ENCODE data around the gene GREM1.

GREM1 gene

DNA sequence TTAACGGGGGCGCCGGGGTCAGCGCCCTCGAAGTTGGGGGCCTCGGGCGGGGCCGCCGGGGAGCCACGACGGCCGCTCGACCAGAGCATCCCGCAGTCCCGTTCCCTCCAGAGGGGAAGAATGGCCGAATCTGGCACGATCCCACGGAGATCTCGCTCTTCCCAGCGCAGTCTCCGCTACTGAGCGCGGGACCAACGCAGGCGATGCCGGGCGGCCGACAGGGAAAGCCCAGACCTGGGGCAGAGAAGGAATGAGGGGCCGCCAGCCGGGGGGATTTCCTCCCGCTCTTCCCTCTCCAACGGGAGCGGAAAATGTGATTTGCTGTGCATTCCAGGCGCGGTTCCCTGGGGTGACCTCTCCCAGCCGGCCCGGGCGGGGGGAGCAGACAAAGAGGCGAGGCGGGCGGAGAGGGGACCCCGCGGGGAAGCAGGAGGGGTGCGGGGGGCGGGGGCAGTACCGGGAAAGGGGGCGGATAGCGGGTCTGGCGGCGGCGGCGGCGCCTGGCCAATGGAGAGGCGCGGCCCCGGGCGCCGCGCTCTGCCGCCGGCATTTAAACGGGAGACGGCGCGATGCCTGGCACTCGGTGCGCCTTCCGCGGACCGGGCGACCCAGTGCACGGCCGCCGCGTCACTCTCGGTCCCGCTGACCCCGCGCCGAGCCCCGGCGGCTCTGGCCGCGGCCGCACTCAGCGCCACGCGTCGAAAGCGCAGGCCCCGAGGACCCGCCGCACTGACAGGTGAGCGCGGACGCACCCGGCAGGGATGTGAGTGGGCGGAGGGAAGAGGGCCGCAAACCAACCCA, at the start of gene GREM1:
TSS of gene GREM1 (plus strand) at position 579 of the 801 bp plus-strand sequence. CDS start 12,687 bp downstream, outside the sequence.
- DNase-seq (ENCODE audit: low read depth in 2 of 3, low spot score in 1 of 3) = no peak

DNA sequence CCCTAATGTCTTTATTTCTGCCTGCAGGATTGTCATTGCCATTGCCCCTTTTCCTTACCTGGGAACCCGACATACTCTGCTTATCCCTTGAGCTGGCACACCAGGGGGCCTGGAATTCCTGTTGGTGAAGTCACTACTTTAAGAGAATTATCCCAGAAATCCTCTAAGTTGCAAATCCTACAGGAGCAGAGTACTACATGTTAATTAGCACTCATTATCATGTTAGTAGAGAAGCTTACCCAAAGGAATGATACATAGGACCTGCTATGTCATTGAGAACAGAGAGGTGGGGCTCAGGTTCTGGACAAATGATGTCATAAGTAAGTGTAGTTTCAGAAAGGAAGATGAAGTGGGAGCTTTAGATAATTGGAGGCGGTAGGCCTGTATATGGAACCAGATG, 48.9 kb upstream of the GREM1 start:
- no peak for DNase-seq (ENCODE audit: low read depth in 2 of 3, low spot score in 1 of 3)

DNA sequence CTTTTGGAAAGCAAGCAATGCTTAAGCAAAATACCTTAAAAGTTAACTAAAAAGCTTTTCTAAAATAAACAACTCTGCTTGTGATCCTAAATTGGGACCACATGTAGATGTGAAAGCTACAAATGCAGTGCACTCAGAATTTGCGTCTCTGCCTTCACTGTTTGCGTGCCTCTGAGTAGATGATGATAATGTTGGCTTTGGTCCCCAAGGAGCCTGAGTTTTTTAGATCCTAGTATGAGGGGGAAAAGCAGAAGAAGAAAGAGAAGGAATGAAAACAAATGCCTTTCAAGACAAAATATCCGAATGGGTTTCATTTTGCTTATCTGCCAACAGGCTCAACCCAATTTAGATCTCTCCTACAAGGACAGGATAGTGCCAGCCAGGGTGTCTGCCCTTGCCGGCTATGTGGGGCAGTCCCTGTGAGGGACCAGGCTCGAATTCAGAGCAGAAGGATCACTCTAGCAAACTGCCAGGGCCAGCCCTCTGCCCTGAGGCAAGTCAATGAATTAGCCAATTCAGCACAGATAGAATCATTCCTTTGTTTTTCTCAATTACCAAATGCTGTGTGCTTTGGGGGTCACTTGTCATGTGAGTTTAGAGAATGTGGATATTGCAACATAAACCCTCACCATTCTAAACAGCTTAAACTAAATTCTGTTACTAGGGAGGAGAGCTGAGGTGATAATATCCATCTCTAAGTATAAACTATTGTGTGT, 47.8 kb upstream of the GREM1 start:
- DNase-seq (ENCODE audit: low read depth in 2 of 3, low spot score in 1 of 3) = no peak

DNA sequence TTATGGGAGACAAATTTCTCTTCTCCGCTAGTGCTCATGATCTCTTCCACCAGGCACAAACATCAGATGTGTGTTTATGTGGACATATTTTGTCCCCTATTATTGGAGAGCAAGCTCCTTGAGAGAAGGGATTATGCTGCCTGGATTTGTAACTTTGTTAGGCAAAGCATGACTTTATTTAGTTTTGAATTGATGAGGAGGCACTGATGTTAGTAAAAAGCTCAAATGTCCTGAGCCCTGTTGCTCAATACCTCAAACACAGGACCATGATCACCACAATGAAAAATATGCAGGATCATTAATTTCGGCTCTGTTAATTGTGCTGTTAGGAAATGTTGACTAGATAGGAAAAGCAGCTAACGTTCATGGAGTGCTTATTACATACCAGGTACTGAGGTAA, 47.2 kb upstream of the GREM1 start:
- DNase-seq (ENCODE audit: low read depth in 2 of 3, low spot score in 1 of 3) = no peak

DNA sequence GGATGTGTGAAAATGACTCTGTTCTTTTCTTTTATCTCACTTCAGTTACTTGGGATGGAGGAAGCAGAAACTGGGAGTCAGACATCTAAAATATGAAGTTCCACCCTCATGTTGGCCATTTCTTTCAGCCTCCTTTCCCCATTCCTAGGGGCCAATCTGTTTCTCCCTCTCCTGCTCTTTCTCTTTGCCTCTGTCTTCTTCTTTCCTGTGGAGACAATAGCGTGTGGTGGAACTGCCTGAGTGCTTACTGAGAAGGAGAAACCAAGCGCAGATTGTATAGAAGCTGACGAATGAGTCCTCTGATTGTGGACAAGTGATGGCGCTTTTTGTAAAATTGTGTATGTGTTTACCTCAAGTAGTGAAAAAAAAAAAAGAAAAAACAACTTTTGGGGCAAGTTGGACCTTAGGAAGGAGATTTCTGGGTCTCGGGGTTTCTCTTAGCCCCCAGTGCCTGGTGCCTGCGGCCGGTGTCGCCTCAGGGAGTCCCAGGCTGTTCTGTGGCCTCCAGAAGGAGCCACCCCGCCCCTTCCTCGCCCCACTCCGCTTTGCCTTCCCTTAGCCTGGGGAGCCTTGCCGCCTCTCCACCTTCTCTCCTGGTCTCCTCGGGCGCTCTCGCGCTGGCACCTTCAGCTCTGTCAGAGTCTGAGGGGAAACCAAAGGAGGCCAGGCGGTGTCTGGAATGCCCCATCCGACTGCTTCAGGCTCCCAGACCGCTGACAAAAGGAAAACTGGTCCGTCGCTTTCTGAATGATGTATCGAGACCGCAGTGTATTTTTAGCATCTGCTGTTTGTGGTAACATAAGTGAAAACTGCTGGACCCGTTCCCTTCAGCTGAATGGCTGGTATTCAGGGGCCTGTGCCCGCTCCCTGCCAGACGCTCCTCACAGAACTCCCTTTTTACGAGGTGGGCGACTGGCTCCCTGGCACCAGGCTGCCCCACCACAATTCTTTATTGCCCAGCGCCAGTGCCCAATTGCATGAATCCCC, 46.2 kb upstream of the GREM1 start:
- no peak for DNase-seq (ENCODE audit: low read depth in 2 of 3, low spot score in 1 of 3)

DNA sequence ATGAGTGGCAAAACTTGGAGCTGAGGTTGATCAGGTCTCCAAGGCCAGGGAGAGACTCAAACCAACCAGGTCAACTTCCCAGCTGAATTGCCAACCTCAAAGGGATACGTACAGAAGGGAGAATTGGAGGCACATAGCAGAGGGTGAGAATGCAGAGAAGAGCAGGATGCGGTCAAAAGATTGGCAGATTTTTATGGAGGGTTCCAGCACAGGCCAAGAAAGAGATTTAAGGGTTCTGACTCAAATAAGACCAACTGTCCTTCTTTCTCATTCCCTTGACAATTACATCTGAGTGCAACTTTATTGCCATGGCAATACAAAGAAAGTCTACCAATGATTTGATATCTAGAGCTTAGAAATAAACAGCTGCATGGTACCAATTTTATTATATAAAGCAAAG, 43.1 kb upstream of the GREM1 start:
- no peak for DNase-seq (ENCODE audit: low read depth in 2 of 3, low spot score in 1 of 3)

DNA sequence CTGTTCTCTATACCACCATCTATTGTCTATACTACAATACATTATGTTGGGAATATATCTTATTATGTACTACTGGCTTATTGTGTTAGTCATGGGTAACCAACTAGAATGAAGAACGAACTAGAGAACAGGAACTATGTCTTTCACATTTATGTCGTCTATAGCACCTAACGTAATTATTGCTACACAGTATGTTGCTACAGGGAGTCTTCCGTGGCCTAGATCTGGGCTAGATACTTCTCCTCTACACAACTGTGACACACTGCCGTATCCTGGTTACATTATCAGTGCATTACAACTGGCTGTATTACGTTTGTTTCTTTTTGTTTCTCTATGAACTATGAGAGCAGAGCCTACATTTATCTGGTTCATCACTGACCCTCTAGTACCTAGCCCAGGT, 42.3 kb upstream of the GREM1 start:
- no peak for DNase-seq (ENCODE audit: low read depth in 2 of 3, low spot score in 1 of 3)

DNA sequence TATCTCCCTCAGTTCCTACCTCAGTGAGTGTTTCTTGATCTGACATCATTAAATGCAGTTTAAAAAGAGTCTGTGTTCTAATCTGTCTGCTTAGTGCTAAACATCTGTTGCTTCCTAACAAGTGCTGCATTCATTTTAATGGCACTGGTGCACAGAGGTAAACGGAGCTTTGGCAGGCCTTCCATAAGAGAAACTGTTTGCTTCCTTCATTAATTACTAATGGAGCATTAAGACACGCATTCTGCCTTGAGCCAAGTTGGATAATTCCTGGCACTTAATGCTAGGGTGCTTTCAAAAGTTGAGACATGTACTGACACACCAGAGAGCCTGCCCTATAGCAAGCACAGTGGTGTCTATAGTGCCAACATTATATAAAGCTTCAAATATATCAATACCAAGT, 41.6 kb upstream of the GREM1 start:
- DNase-seq (ENCODE audit: low read depth in 2 of 3, low spot score in 1 of 3) = no peak

DNA sequence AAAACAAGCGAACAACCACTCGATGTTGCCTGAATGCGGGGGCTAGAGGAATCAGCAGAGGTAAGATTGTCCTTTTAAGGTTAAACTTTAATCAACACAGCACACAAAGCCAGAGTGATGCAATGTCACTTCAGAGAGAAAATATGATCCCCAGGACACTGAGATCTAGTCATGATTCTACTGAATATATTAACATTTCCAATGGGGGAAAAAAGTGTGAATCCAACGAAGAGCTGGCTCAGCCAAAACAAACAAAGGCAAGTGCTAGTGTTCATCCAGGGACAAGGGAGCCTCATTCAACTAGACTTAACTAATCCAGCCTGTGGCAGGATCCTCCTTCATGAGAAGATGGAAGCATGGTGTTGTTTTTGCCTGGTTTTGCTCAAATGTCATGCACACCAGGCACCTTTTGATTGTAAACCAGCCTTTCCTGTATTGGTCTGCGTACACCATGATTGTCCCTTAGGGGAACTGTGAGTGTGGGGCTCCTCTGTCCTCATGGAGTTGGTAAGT, 40.5 kb upstream of the GREM1 start:
- DNase-seq (ENCODE audit: low read depth in 2 of 3, low spot score in 1 of 3) = no peak

DNA sequence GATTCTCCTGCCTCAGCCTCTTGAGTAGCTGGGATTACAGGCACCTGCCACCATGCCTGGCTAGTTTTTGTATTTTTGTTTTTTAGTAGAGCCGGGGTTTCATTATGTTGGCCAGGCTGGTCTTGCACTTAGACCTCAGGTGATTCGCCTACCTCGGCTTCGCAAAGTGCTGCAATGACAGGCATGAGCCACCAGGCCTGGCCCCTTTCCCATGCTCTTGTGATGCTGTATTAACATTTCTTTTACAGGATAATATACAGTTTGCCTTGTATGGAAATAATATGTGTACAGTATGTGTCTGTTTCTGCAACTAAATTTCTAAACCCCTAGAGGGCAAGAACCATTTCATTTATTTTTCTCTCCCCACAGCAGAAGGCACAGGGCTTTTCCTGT, 38.5 kb upstream of the GREM1 start:
- DNase-seq (ENCODE audit: low read depth in 2 of 3, low spot score in 1 of 3) = no peak

DNA sequence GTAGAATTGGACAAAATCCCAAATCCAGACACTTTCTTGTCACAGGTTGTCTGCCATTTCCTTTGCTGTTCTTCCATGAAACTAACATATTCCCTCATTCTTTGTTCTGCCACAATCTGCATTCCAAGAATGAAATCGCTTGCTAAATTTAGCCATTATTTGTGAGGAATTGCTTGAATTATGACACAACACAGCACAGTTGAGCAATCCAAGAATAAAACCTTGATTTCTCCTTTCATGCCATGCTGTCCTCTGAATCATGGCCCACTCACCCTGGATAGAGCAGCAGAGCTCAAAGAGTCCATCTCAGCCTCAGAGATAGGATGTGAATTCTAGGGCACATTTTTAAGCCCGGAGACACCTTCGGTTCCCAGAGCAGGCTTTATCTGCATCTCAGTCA, 35.2 kb upstream of the GREM1 start:
- DNase-seq (ENCODE audit: low read depth in 2 of 3, low spot score in 1 of 3) = no peak

DNA sequence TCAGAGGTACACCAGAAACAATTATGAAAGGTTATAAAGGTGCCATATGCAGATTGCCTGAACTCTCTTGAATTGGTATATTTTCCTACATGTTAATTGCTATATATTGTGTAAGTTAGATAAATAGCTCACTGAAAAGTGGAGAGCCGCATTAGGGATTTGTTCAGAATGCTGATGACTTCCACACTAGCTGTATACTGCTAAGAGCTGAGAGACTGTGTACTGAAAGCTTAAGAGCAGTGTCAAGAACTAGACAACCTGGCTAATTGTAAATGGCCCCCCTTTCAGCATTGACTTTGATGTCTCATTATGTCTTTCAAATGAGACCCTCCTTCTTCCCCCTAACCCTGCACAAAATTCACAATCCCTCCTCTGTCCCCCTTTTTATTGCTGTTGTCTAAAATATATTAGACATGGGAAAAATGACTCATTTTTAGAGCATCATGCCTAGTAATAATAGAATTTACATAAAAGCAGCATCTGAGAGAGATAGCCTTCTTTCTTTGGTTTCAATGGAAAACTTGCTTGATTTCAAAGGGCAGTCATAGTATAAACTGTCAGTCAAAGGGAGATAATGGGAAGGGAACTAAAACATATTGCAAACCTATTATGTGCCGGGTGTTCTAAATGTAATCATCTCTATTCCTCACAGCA, 34.7 kb upstream of the GREM1 start:
- no peak for DNase-seq (ENCODE audit: low read depth in 2 of 3, low spot score in 1 of 3)

DNA sequence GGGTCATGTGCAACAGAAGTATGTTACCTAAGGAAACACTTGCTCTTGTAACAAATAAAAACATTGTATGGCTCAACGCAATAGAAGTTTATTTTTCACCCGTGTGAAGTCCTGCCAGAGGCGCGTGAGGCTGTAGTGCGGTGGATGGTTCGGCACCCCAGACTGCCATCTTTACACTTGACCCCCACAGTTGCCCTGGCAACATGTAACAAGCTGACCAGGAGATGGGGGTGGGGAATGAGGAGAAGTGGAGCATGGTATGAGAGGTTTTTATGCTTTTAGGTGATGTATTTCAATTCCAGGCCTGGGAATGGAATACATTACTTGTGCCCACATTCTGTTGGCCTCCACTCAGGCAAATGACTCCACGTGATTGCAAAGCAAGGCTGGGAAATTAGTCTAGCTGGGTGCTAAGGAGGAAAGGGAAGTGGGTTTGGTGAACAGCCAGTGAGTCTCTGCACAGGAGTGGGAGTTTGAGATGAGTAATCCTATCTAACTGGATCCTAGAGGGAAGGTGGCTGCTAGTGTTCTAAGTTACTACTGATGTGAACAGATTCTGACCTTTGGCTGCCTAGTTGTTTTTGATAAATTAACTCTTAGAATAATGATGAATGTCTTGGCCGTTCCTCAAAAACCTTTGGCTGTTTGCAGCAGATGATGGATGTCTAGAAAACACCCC, 33.8 kb upstream of the GREM1 start:
- DNase-seq (ENCODE audit: low read depth in 2 of 3, low spot score in 1 of 3) = no peak

DNA sequence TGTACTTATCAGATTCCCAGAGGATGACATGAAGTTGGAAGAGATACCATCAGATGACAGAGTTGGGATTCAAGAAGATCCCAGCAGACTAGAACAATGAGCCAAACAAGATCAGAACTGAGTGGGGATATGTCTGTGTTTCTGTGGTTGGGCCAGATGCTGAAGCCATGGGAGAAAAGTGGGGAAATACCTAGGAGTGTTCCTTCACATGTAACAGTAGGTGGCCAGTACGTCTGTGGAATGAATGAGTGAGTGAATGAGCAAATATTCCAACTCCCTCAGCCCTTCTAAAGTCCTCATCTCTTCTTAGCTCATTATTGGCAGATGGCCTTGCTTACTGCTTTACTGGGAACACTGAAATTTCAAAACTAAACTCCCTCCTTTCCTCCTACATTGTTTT, 32.2 kb upstream of the GREM1 start:
- no peak for DNase-seq (ENCODE audit: low read depth in 2 of 3, low spot score in 1 of 3)

DNA sequence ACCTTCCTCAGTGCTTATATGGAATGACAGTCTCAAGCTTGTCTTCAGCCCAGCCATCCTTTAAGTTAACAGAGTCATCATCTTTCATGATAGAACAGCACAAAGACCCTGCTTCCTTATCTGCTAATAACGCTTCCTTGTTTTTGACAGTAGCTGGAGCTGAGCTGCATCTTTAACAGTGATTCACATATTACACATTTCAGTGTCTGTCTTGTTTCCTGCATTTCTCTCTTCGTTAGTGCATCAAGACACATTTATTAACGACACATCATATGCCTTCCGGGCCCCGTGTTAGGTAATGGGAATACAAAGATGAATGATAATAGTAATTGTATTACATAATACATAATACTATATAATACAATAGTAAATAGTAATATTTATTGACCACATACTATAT, 30.2 kb upstream of the GREM1 start:
- no peak for DNase-seq (ENCODE audit: low read depth in 2 of 3, low spot score in 1 of 3)

DNA sequence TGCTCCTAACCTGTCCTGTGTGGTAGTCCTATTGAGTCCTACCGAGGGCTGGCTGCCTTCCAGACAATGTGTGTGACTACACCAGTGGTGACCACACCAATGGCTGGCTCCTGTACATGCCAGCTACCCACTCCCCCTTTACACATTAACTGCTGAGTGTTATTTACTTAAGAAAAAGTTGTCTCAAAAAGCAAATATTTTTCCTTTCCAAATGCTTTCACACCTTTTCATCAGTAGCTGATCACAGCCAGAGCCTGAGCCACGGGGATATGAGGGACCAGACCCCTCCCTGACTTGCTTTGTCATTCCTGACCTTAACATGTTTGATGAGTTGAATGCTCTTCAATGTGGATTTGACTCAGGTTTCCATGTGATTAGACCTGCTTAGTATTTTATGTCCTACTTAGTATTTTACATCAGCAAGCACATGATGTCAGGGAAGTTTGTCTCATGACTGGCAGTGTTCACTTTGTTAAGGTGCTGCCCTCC, 29.6 kb upstream of the GREM1 start:
- no peak for DNase-seq (ENCODE audit: low read depth in 2 of 3, low spot score in 1 of 3)

DNA sequence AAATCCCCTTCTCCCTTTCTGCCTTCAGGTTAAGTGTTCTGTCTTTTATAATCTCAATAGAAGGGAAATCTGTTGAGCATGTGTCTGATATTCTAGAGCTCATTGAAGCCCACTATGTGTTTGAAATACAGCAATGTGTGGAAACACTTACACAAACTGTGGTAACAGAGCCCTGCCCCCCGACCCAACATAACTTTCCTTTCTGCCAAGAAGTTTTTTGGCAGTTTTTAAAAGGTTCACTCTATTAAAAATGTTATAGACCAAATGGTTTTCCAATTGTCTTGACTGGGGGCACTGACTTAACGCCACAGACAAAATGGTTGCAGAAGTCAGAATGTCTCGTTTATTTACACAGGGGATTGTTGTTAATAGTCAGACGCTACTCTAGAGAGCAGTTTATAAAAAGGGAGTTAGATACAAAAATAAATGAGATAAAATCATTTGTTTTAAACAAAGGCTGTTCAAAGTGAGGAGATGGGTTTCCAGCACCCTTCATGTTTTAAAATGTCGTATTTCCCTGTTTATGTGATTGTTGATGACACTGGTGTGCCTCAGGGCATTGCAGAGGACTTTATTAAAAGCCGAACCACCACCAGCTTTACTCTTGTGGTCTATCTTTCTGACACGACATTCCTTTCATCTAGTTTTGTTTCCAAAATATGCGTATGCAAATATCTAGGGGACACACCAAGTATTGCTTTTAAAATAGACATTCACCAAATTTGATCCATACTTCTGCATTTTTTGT, 26.7 kb upstream of the GREM1 start:
- no peak for DNase-seq (ENCODE audit: low read depth in 2 of 3, low spot score in 1 of 3)

DNA sequence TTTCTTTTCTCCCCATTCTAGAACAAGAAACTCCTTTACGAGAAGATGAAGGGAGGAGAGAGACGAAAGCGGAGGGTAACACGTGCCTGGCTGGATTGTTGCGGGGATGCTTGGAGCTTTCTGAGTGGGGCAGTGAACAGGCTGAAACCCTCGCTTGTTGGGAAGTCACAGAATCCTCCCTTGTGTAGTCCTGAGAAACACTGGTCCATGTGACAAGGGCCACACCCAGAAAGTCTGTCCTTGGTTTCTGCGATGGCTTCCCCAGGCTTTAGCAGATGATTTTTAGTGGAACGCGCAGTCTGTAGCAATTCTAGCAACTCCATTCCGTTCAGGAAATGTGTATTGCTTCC, 26.1 kb upstream of the GREM1 start:
- no peak for DNase-seq (ENCODE audit: low read depth in 2 of 3, low spot score in 1 of 3)

DNA sequence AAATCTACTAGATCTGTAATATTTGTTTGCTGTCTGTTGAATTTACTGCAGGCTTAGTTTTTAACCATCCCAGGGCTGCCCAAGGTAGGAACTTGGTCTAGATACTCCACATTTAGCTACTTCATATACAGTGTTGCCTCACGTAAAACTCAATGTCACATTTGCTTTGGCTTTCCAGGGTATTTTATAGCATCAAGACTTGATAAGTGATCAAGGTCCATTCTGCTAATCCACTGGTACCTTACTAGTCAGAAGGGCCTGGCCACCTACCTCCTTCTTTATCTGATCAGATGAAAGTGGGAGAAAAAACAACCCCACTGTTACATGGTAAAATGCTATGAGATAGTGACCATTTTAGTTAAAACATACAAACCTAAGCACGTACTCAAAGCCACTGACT, 25.5 kb upstream of the GREM1 start:
- DNase-seq (ENCODE audit: low read depth in 2 of 3, low spot score in 1 of 3) = no peak

Measured in stimulated activated CD4-positive, alpha-beta T cell treated with anti-CD3 and anti-CD28 coated beads, Interleukin-12 subunit alpha, Interleukin-12 subunit beta, amount 100 ng/mL, for 48 hours (primary cell).